Fibroblast of skin of scalp (primary cell): ENCODE results near the gene IGF2R.
"Not testable (repeated sequence)": the region's sequence is repeated elsewhere in the genome, so short reads cannot be mapped to it uniquely, and the experiment has no call there.

Experiments used
- DNase-seq: peaks from one replicate; pipeline ENCODE4 v3.0.0-alpha.2; 2013

The IGF2R gene

DNA sequence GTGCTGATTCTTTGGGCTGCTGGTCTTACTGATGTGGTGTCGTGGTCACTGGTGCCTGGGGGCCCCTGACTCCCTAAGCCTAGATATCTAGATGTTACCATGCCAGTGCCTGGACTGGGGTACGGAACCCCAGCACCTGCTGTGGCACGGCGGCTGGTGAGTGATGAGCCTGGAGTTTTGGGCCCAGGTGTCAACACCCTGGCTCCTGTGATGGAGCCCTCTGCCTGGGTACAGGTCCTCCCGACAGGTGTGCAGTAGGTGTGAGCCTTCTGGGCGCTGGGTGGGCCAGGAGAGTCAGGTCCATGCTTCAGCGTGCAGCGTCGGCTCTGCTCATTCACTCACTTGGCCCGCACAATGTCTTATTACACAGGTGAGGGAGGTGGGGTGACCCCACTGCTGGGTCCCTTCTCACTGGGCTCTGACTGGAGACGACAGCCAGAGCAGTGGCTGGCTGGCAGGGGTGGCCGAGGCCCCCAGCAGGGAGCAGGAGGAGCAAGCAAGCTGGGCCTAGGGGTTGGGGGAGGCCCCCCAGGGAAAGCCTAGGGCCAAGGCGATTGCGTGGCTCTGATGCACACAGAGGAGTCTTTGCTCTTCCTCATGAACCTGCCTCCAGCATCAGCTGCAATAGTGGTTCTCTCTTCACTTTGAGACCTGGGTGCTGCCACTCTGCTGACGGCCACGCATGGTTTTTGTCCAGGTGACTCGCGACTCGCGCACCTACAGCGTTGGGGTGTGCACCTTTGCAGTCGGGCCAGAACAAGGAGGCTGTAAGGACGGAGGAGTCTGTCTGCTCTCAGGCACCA lies 110.2 kb downstream of the IGF2R start:
- no peak for DNase-seq

GRCh38 chr6:160079686-160080043 lies 110.8 kb downstream of the IGF2R start:
- DNase-seq = no peak

- no peak for DNase-seq
These were observed 111.2 kb downstream of the IGF2R start for GRCh38 chr6:160080097-160080496.

DNA sequence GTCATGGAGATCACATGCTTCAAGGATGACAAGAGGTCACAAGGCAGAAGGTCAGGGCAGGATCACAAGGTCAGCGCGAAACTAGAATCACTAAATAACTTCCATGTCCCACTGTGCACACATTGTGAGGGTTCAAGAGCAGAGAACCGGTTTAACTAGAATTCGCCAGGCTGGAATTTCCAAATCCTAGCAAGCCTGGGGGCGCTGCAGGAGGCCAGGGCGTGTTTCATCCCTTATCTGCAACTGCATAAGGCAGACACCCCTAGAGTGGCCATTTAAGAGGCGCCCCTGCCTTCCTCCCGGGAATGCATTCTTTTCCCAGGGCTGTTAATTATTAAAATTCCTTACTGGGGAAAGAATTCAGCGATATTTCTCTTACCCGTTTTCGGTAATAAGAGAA lies 112.5 kb downstream of the IGF2R start:
- DNase-seq = peak; percentile 15

DNA sequence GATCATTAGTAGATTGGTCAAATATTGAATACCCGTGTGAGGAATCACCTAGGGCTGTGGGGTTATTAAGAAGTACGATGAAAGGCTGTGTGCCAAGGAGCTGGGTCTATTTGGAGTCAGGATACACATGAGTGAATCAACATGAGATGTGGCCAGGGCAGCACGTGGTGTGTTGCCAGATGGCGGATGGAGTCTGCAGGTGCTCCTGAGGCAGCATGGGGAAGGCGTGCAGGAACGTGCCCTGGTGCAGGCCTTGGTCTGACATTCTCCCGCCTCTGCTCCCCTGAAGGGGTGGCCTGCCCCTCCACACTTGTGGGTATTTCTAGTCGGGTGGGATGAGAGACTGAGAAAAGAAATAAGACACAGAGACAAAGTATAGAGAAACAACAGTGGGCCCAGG lies 113.7 kb downstream of the IGF2R start:
- no peak for DNase-seq

DNA sequence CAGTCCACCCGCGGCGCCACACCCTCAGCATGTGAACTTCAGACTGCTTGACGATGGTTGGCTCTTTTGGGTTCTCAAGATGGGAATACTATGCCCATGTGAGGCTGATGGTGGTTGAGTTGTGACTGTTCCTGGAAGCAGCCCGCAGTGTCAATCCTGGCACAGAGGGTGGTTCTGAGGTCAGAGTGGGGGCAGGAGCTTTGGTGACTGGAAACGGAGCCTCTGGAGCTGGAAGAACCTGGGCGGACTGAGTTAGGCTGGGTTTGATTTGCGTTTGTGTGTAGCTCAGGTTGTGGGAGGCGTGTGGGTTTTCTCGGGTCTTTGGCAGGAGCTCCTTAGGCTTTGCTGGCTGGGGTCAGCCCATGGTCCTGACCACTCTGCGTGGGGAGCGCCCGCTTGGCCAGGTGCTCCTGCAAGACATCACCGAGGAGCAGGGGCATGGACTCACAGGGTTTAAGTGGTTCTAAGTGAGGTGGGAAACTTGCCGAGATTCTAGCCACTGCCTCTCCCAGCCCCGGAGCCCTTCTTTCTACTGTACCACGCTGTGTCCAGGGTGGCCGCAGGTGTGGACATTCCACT lies 115.4 kb downstream of the IGF2R start:
- DNase-seq = no peak

- DNase-seq = no peak
These were observed 116.3 kb downstream of the IGF2R start for GRCh38 chr6:160085226-160085625.

DNA sequence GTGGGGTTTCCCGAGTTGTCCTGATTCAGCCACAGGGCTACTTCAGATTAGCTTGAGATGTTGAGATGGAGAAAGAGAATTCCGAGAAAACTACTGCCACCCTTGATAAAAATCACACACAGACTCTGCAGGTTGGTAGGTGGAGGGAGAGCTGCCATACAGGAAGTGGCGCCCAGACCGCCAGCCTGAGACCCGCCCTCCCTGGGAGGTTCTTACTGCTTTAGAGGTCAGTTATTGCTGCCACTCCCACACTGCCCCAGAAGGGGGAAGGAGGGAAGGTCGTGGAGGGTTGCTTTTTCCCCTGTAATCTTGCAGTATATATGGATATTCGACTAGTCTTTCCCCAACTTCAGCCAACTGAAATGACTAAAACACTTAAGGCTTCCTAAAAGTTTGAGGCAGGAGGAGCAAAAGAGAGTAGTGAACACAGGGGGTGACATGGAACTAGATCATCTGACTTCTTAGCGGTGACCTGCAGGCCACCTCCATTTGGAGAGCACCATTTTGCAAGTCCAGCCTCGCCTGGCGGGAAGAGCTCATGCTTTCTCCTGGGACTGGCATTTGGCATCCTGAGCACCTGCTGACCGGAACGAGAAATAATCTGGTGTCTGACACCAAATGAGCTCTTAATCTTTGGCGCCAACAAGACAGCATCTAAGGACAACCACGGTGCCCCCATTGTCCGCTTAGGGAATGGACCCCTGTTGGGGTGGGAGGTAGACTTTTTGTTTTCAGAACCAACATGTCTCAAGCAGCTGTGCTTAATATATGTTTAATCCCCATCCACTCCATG lies 117.0 kb downstream of the IGF2R start:
- no peak for DNase-seq

DNA sequence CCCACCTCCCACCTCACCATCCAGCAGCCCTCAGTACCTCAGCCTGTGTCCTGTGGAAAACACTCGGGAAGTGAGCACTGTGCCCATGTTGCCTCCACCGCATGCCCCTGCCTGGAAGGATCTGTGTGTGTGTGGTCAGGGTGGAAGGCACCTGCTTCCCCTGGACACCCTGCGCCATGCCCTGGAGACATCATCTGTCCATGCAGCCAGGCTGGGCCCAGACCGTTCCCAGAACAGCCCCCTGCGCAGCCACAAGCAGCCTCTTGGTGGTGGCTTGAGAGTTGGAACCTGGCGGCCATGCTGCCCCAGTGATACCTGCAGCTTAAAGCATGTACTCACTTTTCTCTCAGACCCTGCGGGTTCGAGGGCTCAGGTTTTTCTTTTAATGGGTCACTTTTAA lies 117.9 kb downstream of the IGF2R start:
- DNase-seq = no peak

GRCh38 chr6:160088069-160088783 lies 119.3 kb downstream of the IGF2R start:
- DNase-seq = peak; percentile 86

DNA sequence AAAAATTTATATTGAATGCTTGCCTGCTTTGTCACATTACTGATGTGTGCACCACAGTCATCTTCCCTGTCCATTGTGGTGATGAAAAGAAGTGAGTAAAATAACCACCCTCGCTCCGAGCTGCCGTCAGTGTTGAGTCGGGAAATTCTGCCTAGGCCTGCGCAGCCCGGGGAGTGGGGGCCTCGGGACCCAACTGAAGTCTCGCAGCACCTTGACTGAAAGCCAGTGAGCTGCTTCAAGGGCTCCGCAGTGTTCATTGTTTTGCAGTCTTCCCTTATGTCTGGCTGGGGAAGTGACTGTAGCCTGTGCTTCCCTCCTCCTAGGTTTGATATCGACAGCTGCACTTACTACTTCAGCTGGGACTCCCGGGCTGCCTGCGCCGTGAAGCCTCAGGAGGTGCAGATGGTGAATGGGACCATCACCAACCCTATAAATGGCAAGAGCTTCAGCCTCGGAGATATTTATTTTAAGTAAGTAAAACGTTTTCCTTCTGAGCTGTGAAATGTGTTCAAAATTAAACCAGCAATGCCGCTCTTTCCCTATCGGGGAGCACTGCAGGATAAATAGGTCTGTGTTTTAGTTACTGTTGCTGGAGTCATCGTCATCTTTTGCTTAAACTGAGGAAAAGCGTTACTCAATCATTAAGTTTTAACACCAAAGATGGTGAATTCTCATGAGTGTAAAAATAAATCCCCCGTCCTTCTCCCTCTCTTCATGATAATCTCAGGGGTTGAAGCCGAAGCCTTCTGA lies 120.1 kb downstream of the IGF2R start:
- no peak for DNase-seq

GRCh38 chr6:160089534-160089897 lies 120.6 kb downstream of the IGF2R start:
- DNase-seq = no peak

GRCh38 chr6:160090442-160091239 lies 121.8 kb downstream of the IGF2R start:
- not testable (repeated sequence) for DNase-seq

DNA sequence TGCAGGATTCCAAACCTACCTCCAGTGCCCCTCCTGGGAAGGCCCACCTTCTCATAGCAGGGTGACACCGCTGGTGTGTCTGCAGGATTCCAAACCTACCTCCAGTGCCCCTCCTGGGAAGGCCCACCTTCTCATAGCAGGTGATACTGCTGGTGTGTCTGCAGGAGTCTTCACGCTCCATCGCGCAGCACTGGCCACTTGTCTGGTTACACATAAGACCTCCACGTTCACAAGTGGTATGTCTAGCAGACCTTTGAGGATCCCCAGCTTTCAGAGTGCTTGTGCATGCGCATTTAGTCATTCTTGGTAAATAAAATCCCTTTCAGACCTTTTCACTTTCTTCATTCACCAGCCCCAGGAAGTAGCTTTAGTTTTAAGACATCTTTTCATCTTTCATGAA lies 123.3 kb downstream of the IGF2R start:
- not testable (repeated sequence) for DNase-seq

DNA sequence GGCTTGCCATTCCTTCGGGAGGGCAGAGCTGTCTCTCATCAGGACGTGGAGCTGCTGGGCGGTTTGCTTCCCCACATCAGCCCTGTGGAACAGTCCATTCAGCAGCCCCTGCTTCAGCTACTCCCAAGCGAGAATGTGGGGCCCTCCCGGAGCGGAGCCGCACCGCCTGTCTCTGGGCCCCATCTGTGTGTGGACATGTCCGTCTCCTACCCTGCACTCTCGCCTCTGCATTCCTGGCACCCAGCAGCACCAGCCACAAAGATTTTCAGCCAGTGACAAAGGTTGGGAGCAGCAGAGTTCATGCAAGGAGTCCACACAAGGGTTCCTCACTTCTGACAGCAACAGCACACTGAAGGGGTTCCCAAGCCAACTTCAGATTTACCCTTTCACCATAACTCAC lies 123.7 kb downstream of the IGF2R start:
- no peak for DNase-seq

GRCh38 chr6:160093061-160093460 lies 124.2 kb downstream of the IGF2R start:
- no peak for DNase-seq

DNA sequence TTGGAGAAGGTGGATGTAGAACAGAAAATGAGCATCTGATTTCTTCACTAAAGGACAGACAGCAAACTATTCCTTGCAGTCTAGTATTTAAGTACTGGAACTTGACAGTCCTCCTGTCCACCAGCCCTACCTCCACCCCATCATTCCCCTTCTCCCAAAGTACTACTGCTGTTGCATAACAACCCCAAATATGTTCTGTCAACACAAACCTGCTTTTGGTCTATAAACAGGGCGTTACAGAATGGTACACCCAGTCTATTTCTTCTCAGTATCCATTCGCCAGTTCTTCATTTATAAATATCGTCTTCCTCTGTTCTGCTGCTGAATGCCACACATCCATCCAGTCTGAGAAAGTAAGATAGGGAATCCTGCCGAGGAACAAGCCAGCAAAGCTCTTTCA lies 125.1 kb downstream of the IGF2R start:
- DNase-seq = no peak

DNA sequence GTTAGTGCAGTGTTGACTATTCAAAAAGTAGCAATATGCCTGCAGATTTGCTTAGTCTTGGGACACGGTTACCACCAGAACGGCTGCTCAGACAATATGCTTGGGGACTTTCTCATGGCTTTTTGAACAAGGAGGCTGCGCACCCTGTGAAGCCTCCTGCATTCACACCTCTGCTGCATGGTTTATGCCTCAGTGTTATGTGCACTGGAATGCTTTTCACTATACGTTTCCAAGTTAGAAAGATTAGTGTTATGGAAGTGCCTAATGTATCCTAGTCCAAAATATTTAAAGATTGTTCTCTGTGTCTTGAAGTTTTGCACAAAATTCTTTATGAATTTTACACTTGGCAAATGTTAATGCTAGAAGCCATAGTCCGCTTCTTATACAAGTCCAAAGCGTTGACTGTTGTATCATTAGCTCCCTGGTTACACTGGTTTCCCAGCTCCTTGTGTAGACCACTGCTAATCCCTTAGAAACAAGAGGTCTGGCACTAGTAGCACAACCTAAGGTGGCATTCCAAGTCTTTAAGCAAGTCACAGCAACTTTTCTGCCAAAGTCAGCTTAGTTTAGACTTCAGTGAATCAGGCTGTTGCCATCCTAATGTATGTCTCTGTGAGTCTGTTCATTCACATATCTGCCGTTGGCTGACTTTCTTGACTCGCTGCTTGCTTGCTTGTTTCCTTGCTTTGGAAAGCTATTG lies 126.4 kb downstream of the IGF2R start:
- DNase-seq = no peak

DNA sequence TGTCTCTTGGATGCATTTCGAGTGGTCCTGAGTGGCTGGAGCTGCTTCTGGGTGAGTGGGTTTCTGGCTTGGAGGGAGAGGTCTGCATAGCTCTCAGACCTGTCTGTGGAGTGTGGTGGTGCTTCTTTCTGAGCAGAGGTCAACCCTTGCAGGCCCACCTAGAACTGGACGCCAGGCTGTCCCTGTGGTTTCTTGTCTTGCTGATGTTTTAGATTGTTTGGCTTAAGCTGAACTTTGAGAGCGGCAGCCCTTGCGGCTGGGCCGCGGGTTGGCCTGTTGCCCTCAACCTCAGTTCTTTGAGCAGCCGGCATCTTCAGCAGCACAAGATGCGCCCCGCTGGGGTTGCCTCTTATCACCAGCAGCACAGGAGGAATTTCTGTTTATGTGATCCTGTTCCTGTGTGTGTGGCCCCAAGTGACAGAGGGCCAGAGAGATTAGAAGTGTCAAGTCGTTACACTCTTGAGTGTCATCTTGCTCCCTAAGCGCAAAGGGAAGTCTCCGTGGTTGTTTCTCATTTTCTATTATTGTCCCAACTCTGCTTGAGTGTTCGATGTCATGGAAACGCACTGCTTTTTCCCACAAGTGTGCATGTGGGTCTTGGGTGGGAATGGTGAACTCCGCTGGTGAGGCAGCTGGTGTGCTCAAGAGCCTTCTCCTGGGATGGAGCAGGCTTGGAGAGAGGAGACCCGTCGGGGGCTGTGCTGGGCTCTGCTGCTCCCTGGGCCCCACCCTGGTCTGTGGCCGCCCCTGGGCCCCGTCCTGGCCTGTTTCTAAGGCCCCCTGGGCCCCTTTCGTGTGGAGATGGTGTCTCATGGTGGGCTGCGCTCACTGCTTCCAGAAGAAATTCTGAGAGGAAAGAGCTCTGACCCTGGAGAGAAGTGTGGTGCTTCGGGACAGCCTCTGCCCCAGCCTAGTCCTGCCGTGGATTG lies 132.7 kb downstream of the IGF2R start:
- DNase-seq = no peak

DNA sequence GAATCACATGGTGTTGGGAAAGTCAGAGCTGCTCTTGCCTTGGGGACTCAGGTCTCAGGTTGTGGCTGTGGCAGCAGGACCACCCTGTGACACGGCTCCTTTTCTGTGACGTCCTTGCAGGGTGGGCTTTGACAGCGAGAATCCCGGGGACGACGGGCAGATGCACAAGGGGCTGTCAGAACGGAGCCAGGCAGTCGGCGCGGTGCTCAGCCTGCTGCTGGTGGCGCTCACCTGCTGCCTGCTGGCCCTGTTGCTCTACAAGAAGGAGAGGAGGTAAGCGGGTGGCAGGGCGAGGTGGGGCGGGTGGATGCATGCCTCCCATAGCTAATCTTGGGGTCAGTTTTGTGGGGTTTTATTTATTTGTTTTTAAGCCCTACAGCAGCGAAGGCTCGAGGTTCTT lies 133.5 kb downstream of the IGF2R start:
- no peak for DNase-seq
